Adipocyte (in vitro differentiated cells): Measurements from ENCODE around the gene DPP6.

Experiments used
- DNase-seq: peaks from one replicate; pipeline ENCODE4 v3.0.0-alpha.2; 2015; ENCODE audit warnings: low read depth
- H3K27me3 ChIP-seq: replicated peaks from 2 replicates; pipeline ENCODE4 v1.7.0; 2013; ENCODE audit warnings: mild to moderate bottlenecking, low read length, moderate library complexity; ENCODE audit not compliant: control insufficient read depth, insufficient read depth
- H3K36me3 ChIP-seq: 2 replicates; pipeline ENCODE4 v1.7.0; 2013; ENCODE audit warnings: low read length, mild to moderate bottlenecking, moderate library complexity; ENCODE audit not compliant: control insufficient read depth, insufficient read depth, severe bottlenecking
- H3K4me1 ChIP-seq: 2 replicates; pipeline ENCODE4 v1.7.0; 2013; ENCODE audit warnings: mild to moderate bottlenecking, low read length, moderate library complexity; ENCODE audit not compliant: control insufficient read depth, insufficient read depth
- H3K4me3 ChIP-seq: 2 replicates; pipeline ENCODE4 v1.7.0; 2013; ENCODE audit warnings: mild to moderate bottlenecking, low read length, moderate library complexity
- H3K9ac ChIP-seq: 2 replicates; pipeline ENCODE4 v1.7.0; 2013; ENCODE audit warnings: mild to moderate bottlenecking, low read length, moderate library complexity
- H3K9me3 ChIP-seq: 2 replicates; pipeline ENCODE4 v1.7.0; 2013; ENCODE audit warnings: mild to moderate bottlenecking, low read length, moderate library complexity; ENCODE audit not compliant: control insufficient read depth

The DPP6 gene

GRCh38 chr7:154699417-154699816 lies 647.2 kb downstream of the DPP6 start:
- no peaks in the 10 kb centered on the region for H3K4me1 ChIP-seq
- no peak for DNase-seq
- no peaks in the 10 kb centered on the region for H3K27me3 ChIP-seq
- H3K36me3 ChIP-seq: no peaks in the 10 kb centered on the region
- H3K4me3 ChIP-seq: no peak overlapping the region
- no peak overlapping the region for H3K9ac ChIP-seq
- H3K9me3 ChIP-seq: peaks cover under 1% of the 10 kb centered on the region

- Histone ChIP-seq H3K27me3 (no peaks in the 10 kb centered on the region), H3K4me1 (no peaks in the 10 kb centered on the region), H3K9ac (no peak overlapping the region), H3K36me3 (no peaks in the 10 kb centered on the region), H3K4me3 (no peak overlapping the region), H3K9me3 (peaks cover 14% of the 10 kb centered on the region)
- no peak for DNase-seq
Observed at GRCh38 chr7:154709840-154710520, 657.8 kb downstream of the DPP6 start.

GRCh38 chr7:154720016-154720415 lies 667.8 kb downstream of the DPP6 start:
- DNase-seq: no peak
- no peaks in the 10 kb centered on the region for H3K27me3 ChIP-seq
- no peak overlapping the region for H3K4me3 ChIP-seq
- H3K9ac ChIP-seq: no peak overlapping the region
- no peaks in the 10 kb centered on the region for H3K4me1 ChIP-seq
- H3K9me3 ChIP-seq: no peaks in the 10 kb centered on the region
- H3K36me3 ChIP-seq: no peaks in the 10 kb centered on the region

- Histone ChIP-seq H3K4me3 (no peak overlapping the region), H3K9me3 (peaks cover 6% of the 10 kb centered on the region), H3K4me1 (no peaks in the 10 kb centered on the region), H3K9ac (no peak overlapping the region), H3K27me3 (no peaks in the 10 kb centered on the region), H3K36me3 (no peaks in the 10 kb centered on the region)
- no peak for DNase-seq
Observed at GRCh38 chr7:154721086-154721485, 668.9 kb downstream of the DPP6 start.

GRCh38 chr7:154726368-154726767 lies 674.2 kb downstream of the DPP6 start:
- no peak for DNase-seq
- Histone ChIP-seq H3K4me3 (no peak overlapping the region), H3K9me3 (peaks cover 11% of the 10 kb centered on the region), H3K27me3 (no peaks in the 10 kb centered on the region), H3K9ac (no peak overlapping the region), H3K4me1 (no peaks in the 10 kb centered on the region), H3K36me3 (no peaks in the 10 kb centered on the region)

- no peak for DNase-seq
- no peaks in the 10 kb centered on the region for H3K27me3 ChIP-seq
- no peak overlapping the region for H3K4me3 ChIP-seq
- no peaks in the 10 kb centered on the region for H3K36me3 ChIP-seq
- peaks cover 11% of the 10 kb centered on the region for H3K9me3 ChIP-seq
- H3K9ac ChIP-seq: no peak overlapping the region
- no peaks in the 10 kb centered on the region for H3K4me1 ChIP-seq
Observed at GRCh38 chr7:154729056-154729455, 676.9 kb downstream of the DPP6 start.

GRCh38 chr7:154735766-154736165 lies 683.6 kb downstream of the DPP6 start:
- no peaks in the 10 kb centered on the region for H3K4me1 ChIP-seq
- H3K4me3 ChIP-seq: no peak overlapping the region
- H3K9ac ChIP-seq: no peak overlapping the region
- H3K27me3 ChIP-seq: no peaks in the 10 kb centered on the region
- DNase-seq: no peak
- H3K9me3 ChIP-seq: peaks cover 3% of the 10 kb centered on the region
- no peaks in the 10 kb centered on the region for H3K36me3 ChIP-seq

- Histone ChIP-seq H3K4me3 (no peak overlapping the region), H3K4me1 (no peaks in the 10 kb centered on the region), H3K9me3 (peaks cover 3% of the 10 kb centered on the region), H3K36me3 (no peaks in the 10 kb centered on the region), H3K27me3 (no peaks in the 10 kb centered on the region), H3K9ac (no peak overlapping the region)
- DNase-seq: no peak
Observed at GRCh38 chr7:154736389-154736788, 684.2 kb downstream of the DPP6 start.

- Histone ChIP-seq H3K4me3 (no peak overlapping the region), H3K9ac (no peak overlapping the region), H3K9me3 (peaks cover 3% of the 10 kb centered on the region), H3K36me3 (no peaks in the 10 kb centered on the region), H3K4me1 (no peaks in the 10 kb centered on the region), H3K27me3 (no peaks in the 10 kb centered on the region)
- no peak for DNase-seq
Observed at GRCh38 chr7:154738216-154738615, 686.0 kb downstream of the DPP6 start.

GRCh38 chr7:154741131-154741530 lies 688.9 kb downstream of the DPP6 start:
- DNase-seq: no peak
- no peaks in the 10 kb centered on the region for H3K36me3 ChIP-seq

GRCh38 chr7:154743206-154743605 lies 691.0 kb downstream of the DPP6 start:
- DNase-seq: no peak
- no peak overlapping the region for H3K9ac ChIP-seq

More at GRCh38 chr7:154741131-154741530, 688.9 kb downstream of the DPP6 start:
- no peaks in the 10 kb centered on the region for H3K27me3 ChIP-seq
- H3K4me1 ChIP-seq: no peaks in the 10 kb centered on the region
- H3K9ac ChIP-seq: no peak overlapping the region
- H3K4me3 ChIP-seq: no peak overlapping the region
- H3K9me3 ChIP-seq: no peaks in the 10 kb centered on the region

More at GRCh38 chr7:154743206-154743605, 691.0 kb downstream of the DPP6 start:
- Histone ChIP-seq H3K36me3 (no peaks in the 10 kb centered on the region), H3K4me1 (no peaks in the 10 kb centered on the region), H3K27me3 (no peaks in the 10 kb centered on the region), H3K4me3 (no peak overlapping the region), H3K9me3 (no peaks in the 10 kb centered on the region)
